ENCODE data around the gene ALKBH8. TPM values are rescaled to one million over a fixed set of nuclear protein-coding genes. Genes with fewer than 3 reads are reported as not detected.
"Not testable (repeated sequence)": the region's sequence is repeated elsewhere in the genome, so short reads cannot be mapped to it uniquely, and the experiment has no call there.

The ALKBH8 gene
- total RNA-seq, 1 donor from 2014 or later, result 3.7 TPM

DNA sequence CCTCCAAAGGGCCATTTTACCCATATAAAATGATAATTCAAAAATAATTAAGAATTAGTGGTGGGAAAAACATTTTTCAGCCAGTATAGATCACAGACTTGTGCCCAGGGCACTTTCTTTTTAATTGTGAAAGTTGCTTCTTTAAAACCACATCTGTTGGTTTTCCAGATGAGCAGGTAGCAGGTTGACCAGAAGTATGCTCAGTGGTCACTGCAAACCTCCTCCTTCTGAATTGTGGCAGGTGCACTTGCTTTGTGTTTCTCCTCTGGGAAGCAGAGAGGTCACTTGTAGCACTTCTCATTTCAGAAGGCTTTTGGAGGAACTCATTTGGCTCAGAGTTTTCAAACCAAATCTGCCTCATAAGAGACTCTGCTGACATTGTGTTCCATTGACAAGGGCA is 83.3 kb downstream of the ALKBH8 start:
- no peaks in the 10 kb centered on the region for H3K27me3 ChIP-seq (ENCODE audit: control insufficient read depth in 3 of 3, insufficient read depth in 3 of 3, low read length in 3 of 3)
- no peaks in the 10 kb centered on the region for H3K9me3 ChIP-seq (ENCODE audit: control insufficient read depth in 3 of 3, low read length in 3 of 3)
- H3K4me3 ChIP-seq (ENCODE audit: low read length in 3 of 3), result no peak overlapping the region
- no peaks in the 10 kb centered on the region for H3K36me3 ChIP-seq (ENCODE audit: control insufficient read depth in 3 of 3, insufficient read depth in 3 of 3, low read length in 3 of 3)
- H3K9ac ChIP-seq (ENCODE audit: low read depth in 1 of 3, low read length in 3 of 3), result no peak overlapping the region
- no peaks in the 10 kb centered on the region for H3K4me1 ChIP-seq (ENCODE audit: control insufficient read depth in 3 of 3, insufficient read depth in 3 of 3, low read length in 3 of 3)
- no peak overlapping the region for H3K27ac ChIP-seq (ENCODE audit: low read depth, low read length)

- H3K27me3 ChIP-seq (ENCODE audit: control insufficient read depth in 3 of 3, insufficient read depth in 3 of 3, low read length in 3 of 3), result peaks cover 0 to 5% (median 2%) of the 10 kb centered on the region in 3 donors
- no peak overlapping the region for H3K9ac ChIP-seq (ENCODE audit: low read depth in 1 of 3, low read length in 3 of 3)
- no peak overlapping the region for H3K27ac ChIP-seq (ENCODE audit: low read depth, low read length)
- H3K4me3 ChIP-seq (ENCODE audit: low read length in 3 of 3), result no peak overlapping the region
- no peaks in the 10 kb centered on the region for H3K9me3 ChIP-seq (ENCODE audit: control insufficient read depth in 3 of 3, low read length in 3 of 3)
- no peaks in the 10 kb centered on the region for H3K4me1 ChIP-seq (ENCODE audit: control insufficient read depth in 3 of 3, insufficient read depth in 3 of 3, low read length in 3 of 3)
- H3K36me3 ChIP-seq (ENCODE audit: control insufficient read depth in 3 of 3, insufficient read depth in 3 of 3, low read length in 3 of 3), result no peaks in the 10 kb centered on the region
These were observed 86.6 kb downstream of the ALKBH8 start for GRCh38 chr11:107478922-107479321.

GRCh38 chr11:107477820-107478219 is 87.7 kb downstream of the ALKBH8 start:
- Histone ChIP-seq H3K27ac (ENCODE audit: low read depth, low read length) (no peak overlapping the region), H3K36me3 (ENCODE audit: control insufficient read depth in 3 of 3, insufficient read depth in 3 of 3, low read length in 3 of 3) (no peaks in the 10 kb centered on the region), H3K4me3 (ENCODE audit: low read length in 3 of 3) (no peak overlapping the region), H3K9ac (ENCODE audit: low read depth in 1 of 3, low read length in 3 of 3) (no peak overlapping the region), H3K4me1 (ENCODE audit: control insufficient read depth in 3 of 3, insufficient read depth in 3 of 3, low read length in 3 of 3) (no peaks in the 10 kb centered on the region), H3K27me3 (ENCODE audit: control insufficient read depth in 3 of 3, insufficient read depth in 3 of 3, low read length in 3 of 3) (peaks cover 0 to 5% (median 2%) of the 10 kb centered on the region in 3 donors), H3K9me3 (ENCODE audit: control insufficient read depth in 3 of 3, low read length in 3 of 3) (no peaks in the 10 kb centered on the region)

GRCh38 chr11:107473792-107474191 is 91.7 kb downstream of the ALKBH8 start:
- Histone ChIP-seq H3K4me3 (ENCODE audit: low read length in 3 of 3) (no peak overlapping the region), H3K9me3 (ENCODE audit: control insufficient read depth in 3 of 3, low read length in 3 of 3) (no peaks in the 10 kb centered on the region), H3K27ac (ENCODE audit: low read depth, low read length) (no peak overlapping the region), H3K4me1 (ENCODE audit: control insufficient read depth in 3 of 3, insufficient read depth in 3 of 3, low read length in 3 of 3) (no peaks in the 10 kb centered on the region), H3K27me3 (ENCODE audit: control insufficient read depth in 3 of 3, insufficient read depth in 3 of 3, low read length in 3 of 3) (peaks cover 0 to 6% (median 5%) of the 10 kb centered on the region in 3 donors), H3K36me3 (ENCODE audit: control insufficient read depth in 3 of 3, insufficient read depth in 3 of 3, low read length in 3 of 3) (no peaks in the 10 kb centered on the region), H3K9ac (ENCODE audit: low read depth in 1 of 3, low read length in 3 of 3) (no peak overlapping the region)

DNA sequence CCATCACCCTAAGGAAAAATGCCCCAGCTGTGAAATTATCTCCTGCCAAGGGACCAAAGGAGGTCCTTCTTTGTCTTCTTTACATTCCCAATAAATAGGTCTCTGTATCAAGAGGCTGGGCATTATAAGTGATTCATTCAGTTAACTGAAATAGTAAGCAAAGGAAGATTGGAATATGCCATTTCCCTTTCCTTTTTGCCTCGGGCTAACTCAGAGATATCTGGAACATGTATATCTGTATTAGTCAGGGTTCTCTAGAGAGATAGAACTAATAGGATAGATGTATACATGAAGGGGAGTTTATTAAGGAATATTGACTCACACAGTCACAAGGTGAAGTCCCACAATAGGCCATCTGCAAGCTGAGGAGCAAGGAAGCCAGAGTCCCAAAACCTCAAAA is 92.6 kb downstream of the ALKBH8 start:
- Histone ChIP-seq H3K9me3 (ENCODE audit: control insufficient read depth in 3 of 3, low read length in 3 of 3) (no peaks in the 10 kb centered on the region), H3K27me3 (ENCODE audit: control insufficient read depth in 3 of 3, insufficient read depth in 3 of 3, low read length in 3 of 3) (peaks cover 0 to 9% (median 6%) of the 10 kb centered on the region in 3 donors), H3K9ac (ENCODE audit: low read depth in 1 of 3, low read length in 3 of 3) (no peak overlapping the region), H3K4me3 (ENCODE audit: low read length in 3 of 3) (no peak overlapping the region), H3K27ac (ENCODE audit: low read depth, low read length) (no peak overlapping the region), H3K36me3 (ENCODE audit: control insufficient read depth in 3 of 3, insufficient read depth in 3 of 3, low read length in 3 of 3) (no peaks in the 10 kb centered on the region), H3K4me1 (ENCODE audit: control insufficient read depth in 3 of 3, insufficient read depth in 3 of 3, low read length in 3 of 3) (no peaks in the 10 kb centered on the region)

DNA sequence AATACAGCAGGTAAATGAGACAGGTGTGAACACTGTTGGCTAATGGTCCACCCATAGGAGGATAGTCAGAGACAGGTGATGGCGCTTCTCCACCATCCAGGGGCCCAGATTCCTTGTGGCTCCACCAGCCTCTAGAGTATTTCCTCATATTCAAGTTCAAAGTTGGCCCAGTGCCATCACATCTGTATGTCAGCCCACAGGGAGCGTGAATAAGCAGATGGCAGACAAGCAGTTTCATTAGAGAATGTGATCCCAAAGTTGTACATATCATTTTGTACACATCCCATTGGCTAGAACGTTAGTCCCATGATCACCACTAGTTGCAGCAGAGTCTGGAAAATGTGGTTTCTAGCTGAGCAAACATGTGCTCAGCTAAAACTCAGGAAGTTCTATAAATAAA is 96.9 kb downstream of the ALKBH8 start:
- Histone ChIP-seq H3K27ac (ENCODE audit: low read depth, low read length) (no peak overlapping the region), H3K27me3 (ENCODE audit: control insufficient read depth in 3 of 3, insufficient read depth in 3 of 3, low read length in 3 of 3) (peaks cover 0 to 7% (median 7%) of the 10 kb centered on the region in 3 donors), H3K9me3 (ENCODE audit: control insufficient read depth in 3 of 3, low read length in 3 of 3) (peaks cover 0 to under 1% (median 0%) of the 10 kb centered on the region in 3 donors), H3K4me3 (ENCODE audit: low read length in 3 of 3) (no peak overlapping the region), H3K4me1 (ENCODE audit: control insufficient read depth in 3 of 3, insufficient read depth in 3 of 3, low read length in 3 of 3) (no peaks in the 10 kb centered on the region), H3K36me3 (ENCODE audit: control insufficient read depth in 3 of 3, insufficient read depth in 3 of 3, low read length in 3 of 3) (no peaks in the 10 kb centered on the region), H3K9ac (ENCODE audit: low read depth in 1 of 3, low read length in 3 of 3) (no peak overlapping the region)

DNA sequence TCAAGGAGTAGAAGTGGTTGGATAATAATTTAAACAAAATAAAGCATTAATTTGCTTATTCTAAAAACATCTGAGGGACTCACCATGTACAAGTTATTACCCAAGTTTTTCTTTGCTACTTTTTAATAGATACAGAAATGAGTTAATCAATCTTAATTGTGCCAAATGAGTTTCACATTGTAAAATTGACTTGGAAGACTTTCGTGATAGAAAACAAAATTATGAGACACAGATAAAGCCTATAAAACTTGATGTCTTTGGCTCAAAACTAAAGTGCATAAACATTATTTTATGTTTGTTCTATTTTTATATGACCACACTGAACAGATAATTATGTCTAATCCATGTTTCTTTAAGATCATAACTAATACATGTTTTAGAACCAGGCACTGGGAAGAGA is 97.8 kb downstream of the ALKBH8 start:
- Histone ChIP-seq H3K27ac (ENCODE audit: low read depth, low read length) (no peak overlapping the region), H3K27me3 (ENCODE audit: control insufficient read depth in 3 of 3, insufficient read depth in 3 of 3, low read length in 3 of 3) (peaks cover 0 to 7% (median 7%) of the 10 kb centered on the region in 3 donors), H3K9ac (ENCODE audit: low read depth in 1 of 3, low read length in 3 of 3) (no peak overlapping the region), H3K4me3 (ENCODE audit: low read length in 3 of 3) (no peak overlapping the region), H3K36me3 (ENCODE audit: control insufficient read depth in 3 of 3, insufficient read depth in 3 of 3, low read length in 3 of 3) (no peaks in the 10 kb centered on the region), H3K4me1 (ENCODE audit: control insufficient read depth in 3 of 3, insufficient read depth in 3 of 3, low read length in 3 of 3) (no peaks in the 10 kb centered on the region), H3K9me3 (ENCODE audit: control insufficient read depth in 3 of 3, low read length in 3 of 3) (peaks cover 0 to 2% (median 0%) of the 10 kb centered on the region in 3 donors)

- H3K27ac ChIP-seq (ENCODE audit: low read depth, low read length); H3K4me1 ChIP-seq (ENCODE audit: control insufficient read depth in 3 of 3, insufficient read depth in 3 of 3, low read length in 3 of 3); H3K27me3 ChIP-seq (ENCODE audit: control insufficient read depth in 3 of 3, insufficient read depth in 3 of 3, low read length in 3 of 3); H3K36me3 ChIP-seq (ENCODE audit: control insufficient read depth in 3 of 3, insufficient read depth in 3 of 3, low read length in 3 of 3); H3K9me3 ChIP-seq (ENCODE audit: control insufficient read depth in 3 of 3, low read length in 3 of 3); H3K9ac ChIP-seq (ENCODE audit: low read depth in 1 of 3, low read length in 3 of 3); H3K4me3 ChIP-seq (ENCODE audit: low read length in 3 of 3): not testable (repeated sequence)
These were observed 99.2 kb downstream of the ALKBH8 start for GRCh38 chr11:107466275-107466866.

DNA sequence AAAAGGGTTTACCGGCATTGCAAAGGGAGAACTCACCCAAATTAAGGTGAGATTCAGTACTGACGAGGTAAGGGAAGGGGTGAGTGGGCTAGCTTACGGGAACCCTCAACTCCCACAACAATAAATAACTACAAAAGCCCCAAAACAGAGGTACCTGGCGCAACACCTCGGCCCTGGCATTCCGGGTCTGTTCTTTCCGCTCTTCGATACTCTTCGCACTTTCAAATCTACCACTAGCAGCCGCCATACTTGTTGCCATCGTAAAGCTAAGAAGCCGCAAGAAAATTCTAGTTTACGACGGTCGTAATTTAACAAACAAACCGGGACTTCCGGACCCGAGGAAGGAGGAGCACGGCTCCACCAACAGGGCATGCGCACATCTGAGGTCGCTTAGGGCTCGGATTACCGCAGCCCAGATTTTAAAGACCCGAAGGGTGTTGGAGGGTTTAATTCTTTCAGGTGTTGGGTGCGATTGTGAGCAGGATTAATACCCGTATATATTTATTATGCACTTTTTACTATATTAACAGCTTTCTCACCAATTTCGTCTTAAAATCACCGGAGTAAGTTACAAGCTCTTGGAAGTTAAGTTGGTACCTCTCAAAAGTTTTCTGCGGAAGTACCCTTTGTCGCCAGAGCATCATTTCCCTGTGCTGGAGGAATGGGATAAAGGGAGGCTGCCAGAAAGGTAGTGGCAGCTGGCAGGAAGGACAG is 107.8 kb downstream of the ALKBH8 start, which contains the start of gene CWF19L2:
Gene CWF19L2, minus strand, starts transcription at position 268 of the 714 bp plus-strand sequence. Its CDS starts 9 bp downstream, at position 259.
- peaks cover 0 to 12% (median 3%) of the 10 kb centered on the region in 3 donors for H3K4me1 ChIP-seq (ENCODE audit: control insufficient read depth in 3 of 3, insufficient read depth in 3 of 3, low read length in 3 of 3)
- no peaks in the 10 kb centered on the region for H3K9me3 ChIP-seq (ENCODE audit: control insufficient read depth in 3 of 3, low read length in 3 of 3)
- peak within 1 kb of the TSS; percentile 61 for H3K27ac ChIP-seq (ENCODE audit: low read depth, low read length)
- H3K27me3 ChIP-seq (ENCODE audit: control insufficient read depth in 3 of 3, insufficient read depth in 3 of 3, low read length in 3 of 3), result no peaks in the 10 kb centered on the region
- H3K9ac ChIP-seq (ENCODE audit: low read depth in 1 of 3, low read length in 3 of 3), result peak within 1 kb of the TSS; percentile 80 to 90 (median 90)
- peaks cover 11 to 16% (median 15%) of the 10 kb centered on the region in 3 donors for H3K36me3 ChIP-seq (ENCODE audit: control insufficient read depth in 3 of 3, insufficient read depth in 3 of 3, low read length in 3 of 3)
- peak within 1 kb of the TSS; percentile 72 to 96 (median 84) for H3K4me3 ChIP-seq (ENCODE audit: low read length in 3 of 3)

DNA sequence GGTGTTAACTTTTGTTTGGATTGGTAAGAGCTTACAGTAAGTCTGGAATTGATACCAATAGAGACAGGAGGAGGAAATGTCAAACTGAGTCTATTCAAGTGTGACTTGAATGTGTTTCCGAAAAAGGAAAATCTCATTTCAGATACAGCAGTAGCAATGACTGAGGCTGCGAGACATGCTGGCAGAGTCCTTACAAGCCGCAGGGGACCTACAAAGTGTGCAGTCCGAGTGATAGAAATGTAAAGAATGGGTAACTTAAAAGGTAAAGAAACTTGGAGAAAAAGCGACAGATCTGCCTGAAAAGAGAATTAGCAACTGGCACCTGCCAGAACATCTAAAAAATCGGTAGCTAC is 108.4 kb downstream of the ALKBH8 start:
- peak overlapping the region; percentile 80 to 90 (median 90) for H3K9ac ChIP-seq (ENCODE audit: low read depth in 1 of 3, low read length in 3 of 3)
- H3K27ac ChIP-seq (ENCODE audit: low read depth, low read length), result peak overlapping the region; percentile 61
- H3K4me3 ChIP-seq (ENCODE audit: low read length in 3 of 3), result peak overlapping the region; percentile 72 to 96 (median 84)
- peaks cover 11 to 20% (median 16%) of the 10 kb centered on the region in 3 donors for H3K36me3 ChIP-seq (ENCODE audit: control insufficient read depth in 3 of 3, insufficient read depth in 3 of 3, low read length in 3 of 3)
- no peaks in the 10 kb centered on the region for H3K9me3 ChIP-seq (ENCODE audit: control insufficient read depth in 3 of 3, low read length in 3 of 3)
- peaks cover 0 to 12% (median 3%) of the 10 kb centered on the region in 3 donors for H3K4me1 ChIP-seq (ENCODE audit: control insufficient read depth in 3 of 3, insufficient read depth in 3 of 3, low read length in 3 of 3)
- H3K27me3 ChIP-seq (ENCODE audit: control insufficient read depth in 3 of 3, insufficient read depth in 3 of 3, low read length in 3 of 3), result no peaks in the 10 kb centered on the region
